ENCODE results near the gene NEXN. TPM values are rescaled to one million over a fixed set of nuclear protein-coding genes. Genes with fewer than 3 reads are reported as not detected.

Gene NEXN
- polyA plus RNA-seq, 3 donors, result 0.31 to 3.5 (median 3.0) TPM

DNA sequence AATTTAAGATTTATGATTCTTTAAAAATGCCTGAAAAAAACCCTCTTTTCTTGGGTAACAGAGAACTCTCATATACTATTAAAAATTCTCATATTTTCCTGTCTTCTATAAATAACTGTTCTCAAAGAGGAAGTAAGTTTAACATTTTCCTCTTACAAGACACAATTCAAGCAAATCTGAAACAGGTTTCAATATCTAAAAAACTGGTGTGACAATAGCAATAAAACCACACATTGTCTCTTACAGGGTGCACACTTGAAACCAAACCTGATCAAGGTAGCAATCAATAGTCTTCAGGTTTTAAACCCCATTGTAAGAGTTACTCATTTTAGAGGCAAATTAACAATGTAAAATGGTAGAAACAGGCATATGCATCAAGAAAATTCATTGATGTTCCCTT, 62.4 kb downstream of the NEXN start:
- H3K27me3 Mint-ChIP-seq (ENCODE audit: low read depth in 3 of 3), result no peaks in the 10 kb centered on the region
- H3K27me3 ChIP-seq (ENCODE audit: control insufficient read depth in 2 of 2, insufficient read depth in 2 of 2, low read length in 2 of 2), result no peaks in the 10 kb centered on the region
- peaks cover 7 to 9% of the 10 kb centered on the region in 2 donors for H3K4me1 ChIP-seq (ENCODE audit: control insufficient read depth in 1 of 2, insufficient read depth in 2 of 2, low read length in 2 of 2)
- peaks cover 43% of the 10 kb centered on the region for H3K79me2 ChIP-seq (ENCODE audit: insufficient read depth, low read length)
- intact Hi-C loops (cut with micrococcal nuclease), result no loop called here
- peaks cover 14% of the 10 kb centered on the region for H3K4me1 Mint-ChIP-seq
- H2AFZ ChIP-seq (ENCODE audit: insufficient read depth, low read depth, low read length, poor library complexity, severe bottlenecking), result no peak overlapping the region
- H3K4me3 Mint-ChIP-seq, result no peak overlapping the region
- H3K9me3 ChIP-seq (replicated peaks in 1 of 2; ENCODE audit: control insufficient read depth in 1 of 2, insufficient read depth in 1 of 2, low read length in 2 of 2), result no peaks in the 10 kb centered on the region
- peak overlapping the region in 1 of 2 donors; percentile 42 for H3K27ac ChIP-seq (ENCODE audit: low read depth in 1 of 2, low read length in 2 of 2)
- peaks cover 78% of the 10 kb centered on the region for H4K20me1 ChIP-seq (ENCODE audit: insufficient read depth, low read length)
- H3K4me2 ChIP-seq (replicated peaks; ENCODE audit: extremely low read depth, low read length, poor library complexity, severe bottlenecking), result no peak overlapping the region
- H3K27ac Mint-ChIP-seq, result peak overlapping the region in 4 of 7 donors; percentile 12 to 71 (median 36)
- TF ChIP-seq, protein P1, sequence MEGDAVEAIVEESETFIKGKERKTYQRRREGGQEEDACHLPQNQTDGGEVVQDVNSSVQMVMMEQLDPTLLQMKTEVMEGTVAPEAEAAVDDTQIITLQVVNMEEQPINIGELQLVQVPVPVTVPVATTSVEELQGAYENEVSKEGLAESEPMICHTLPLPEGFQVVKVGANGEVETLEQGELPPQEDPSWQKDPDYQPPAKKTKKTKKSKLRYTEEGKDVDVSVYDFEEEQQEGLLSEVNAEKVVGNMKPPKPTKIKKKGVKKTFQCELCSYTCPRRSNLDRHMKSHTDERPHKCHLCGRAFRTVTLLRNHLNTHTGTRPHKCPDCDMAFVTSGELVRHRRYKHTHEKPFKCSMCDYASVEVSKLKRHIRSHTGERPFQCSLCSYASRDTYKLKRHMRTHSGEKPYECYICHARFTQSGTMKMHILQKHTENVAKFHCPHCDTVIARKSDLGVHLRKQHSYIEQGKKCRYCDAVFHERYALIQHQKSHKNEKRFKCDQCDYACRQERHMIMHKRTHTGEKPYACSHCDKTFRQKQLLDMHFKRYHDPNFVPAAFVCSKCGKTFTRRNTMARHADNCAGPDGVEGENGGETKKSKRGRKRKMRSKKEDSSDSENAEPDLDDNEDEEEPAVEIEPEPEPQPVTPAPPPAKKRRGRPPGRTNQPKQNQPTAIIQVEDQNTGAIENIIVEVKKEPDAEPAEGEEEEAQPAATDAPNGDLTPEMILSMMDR (IDR thresholded peaks at IDR 0.05), result no peak
- no peaks in the 10 kb centered on the region for H3K9me3 Mint-ChIP-seq
- peaks cover 60 to 79% of the 10 kb centered on the region in 2 donors for H3K36me3 Mint-ChIP-seq
- no peak for DNase-seq
- H3K9ac ChIP-seq (ENCODE audit: insufficient read depth, low read length, poor library complexity, severe bottlenecking), result no peak overlapping the region
- no peak overlapping the region for H3K4me3 ChIP-seq (replicated peaks in 1 of 3; ENCODE audit: low read depth in 2 of 3, low read length in 3 of 3)
- peaks cover 92 to 99% of the 10 kb centered on the region in 2 donors for H3K36me3 ChIP-seq (replicated peaks in 1 of 2; ENCODE audit: control insufficient read depth in 1 of 2, insufficient read depth in 2 of 2, low read length in 2 of 2)

DNA sequence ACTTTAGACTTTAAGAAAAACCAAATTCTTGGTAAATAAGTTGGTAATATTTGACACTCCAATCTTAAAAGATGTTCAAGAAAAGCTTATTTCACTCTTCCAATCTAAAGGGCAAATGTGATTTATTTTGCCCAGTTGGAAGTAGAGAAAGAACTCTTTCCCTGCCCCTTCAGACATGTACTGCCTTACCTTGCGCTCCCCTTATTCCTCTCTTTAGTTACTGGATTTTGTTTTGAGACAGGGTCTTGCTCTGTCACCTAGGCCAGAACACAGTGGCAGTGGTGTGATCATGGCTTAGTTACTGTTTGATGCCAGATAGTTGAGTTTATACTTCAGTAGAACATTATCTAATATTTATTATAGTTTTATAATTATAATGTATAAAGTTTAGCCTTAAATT, 62.9 kb downstream of the NEXN start:
- WGBS (ENCODE audit: insufficient coverage), result no CpG with 5 or more reads among the region's 1 CpG
- H3K27me3 Mint-ChIP-seq (ENCODE audit: low read depth in 3 of 3), result no peaks in the 10 kb centered on the region
- no peak overlapping the region for H3K4me3 Mint-ChIP-seq
- Histone ChIP-seq H3K4me3 (replicated peaks in 1 of 3; ENCODE audit: low read depth in 2 of 3, low read length in 3 of 3) (no peak overlapping the region), H3K9me3 (replicated peaks in 1 of 2; ENCODE audit: control insufficient read depth in 1 of 2, insufficient read depth in 1 of 2, low read length in 2 of 2) (no peaks in the 10 kb centered on the region), H3K79me2 (ENCODE audit: insufficient read depth, low read length) (peaks cover 44% of the 10 kb centered on the region), H3K4me1 (ENCODE audit: control insufficient read depth in 1 of 2, insufficient read depth in 2 of 2, low read length in 2 of 2) (peaks cover 7 to 9% of the 10 kb centered on the region in 2 donors), H3K27me3 (ENCODE audit: control insufficient read depth in 2 of 2, insufficient read depth in 2 of 2, low read length in 2 of 2) (no peaks in the 10 kb centered on the region), H3K36me3 (replicated peaks in 1 of 2; ENCODE audit: control insufficient read depth in 1 of 2, insufficient read depth in 2 of 2, low read length in 2 of 2) (peaks cover 92 to 99% of the 10 kb centered on the region in 2 donors), H3K4me2 (replicated peaks; ENCODE audit: extremely low read depth, low read length, poor library complexity, severe bottlenecking) (no peak overlapping the region), H2AFZ (ENCODE audit: insufficient read depth, low read depth, low read length, poor library complexity, severe bottlenecking) (no peak overlapping the region), H3K9ac (ENCODE audit: insufficient read depth, low read length, poor library complexity, severe bottlenecking) (no peak overlapping the region), H3K27ac (ENCODE audit: low read depth in 1 of 2, low read length in 2 of 2) (peak overlapping the region in 1 of 2 donors; percentile 42), H4K20me1 (ENCODE audit: insufficient read depth, low read length) (peaks cover 80% of the 10 kb centered on the region)
- no peaks in the 10 kb centered on the region for H3K9me3 Mint-ChIP-seq
- H3K4me1 Mint-ChIP-seq, result peaks cover 14% of the 10 kb centered on the region
- H3K27ac Mint-ChIP-seq, result peak overlapping the region in 4 of 7 donors; percentile 19 to 81 (median 65)
- intact Hi-C loops (cut with micrococcal nuclease), result no loop called here
- peaks cover 60 to 79% of the 10 kb centered on the region in 2 donors for H3K36me3 Mint-ChIP-seq
- TF ChIP-seq, protein P1 (IDR thresholded peaks at IDR 0.05), result no peak
- no peak for DNase-seq

All from CD14-positive monocyte (primary cell).